SU-DHL-6 (cell line): ENCODE results near the gene VWA3A.

Experiments used
- H2AFZ ChIP-seq: fragments of 200-600 bp; sonication (generic); 2 replicates; pipeline ENCODE4 v1.6.1; 2014; ENCODE audit warnings: low read depth, mild to moderate bottlenecking, moderate library complexity, mixed read lengths, antibody characterized with exemption, low read length; ENCODE audit not compliant: severe bottlenecking
- H3F3A ChIP-seq: fragments of 200-600 bp; shearing (Covaris generic); 2 replicates; pipeline ENCODE4 v1.6.0; 2016; ENCODE audit warnings: antibody characterized with exemption, mild to moderate bottlenecking; ENCODE audit not compliant: insufficient read depth
- H3K27ac ChIP-seq: fragments of 200-600 bp; sonication (generic); 2 replicates; pipeline ENCODE4 v1.5.1; 2016; ENCODE audit warnings: low read depth, mild to moderate bottlenecking, low read length, moderate library complexity, mixed read lengths
- H3K27me3 ChIP-seq: fragments of 200-600 bp; sonication (generic), shearing (Covaris generic); 2 replicates; pipeline ENCODE4 v1.6.0; 2014; ENCODE audit warnings: mild to moderate bottlenecking, low read length
- H3K36me3 ChIP-seq: fragments of 200-600 bp; sonication (generic); 2 replicates; pipeline ENCODE4 v1.6.1; 2014; ENCODE audit warnings: mild to moderate bottlenecking, low read length, mixed read lengths
- H3K4me2 ChIP-seq: fragments of 300-600, 200-600 bp; shearing (Covaris generic), sonication (generic); 2 replicates; pipeline ENCODE4 v1.6.0; 2014; ENCODE audit warnings: low read length, low read depth, mild to moderate bottlenecking; ENCODE audit not compliant: poor library complexity, severe bottlenecking
- H3K4me3 ChIP-seq: fragments of 200-600 bp; sonication (generic); 2 replicates; pipeline ENCODE4 v1.5.1; 2014; ENCODE audit warnings: antibody characterized with exemption, low read length, mild to moderate bottlenecking, mixed read lengths; ENCODE audit not compliant: insufficient read depth, poor library complexity, severe bottlenecking
- H3K79me2 ChIP-seq: fragments of 200-600 bp; sonication (generic); 2 replicates; pipeline ENCODE4 v1.6.1; 2014; ENCODE audit warnings: mild to moderate bottlenecking, low read length, moderate library complexity; ENCODE audit not compliant: insufficient read depth
- H3K9ac ChIP-seq: fragments of 200-600 bp; sonication (generic); 2 replicates; pipeline ENCODE4 v1.7.0; 2014; ENCODE audit warnings: mild to moderate bottlenecking, low read length
- H3K9me2 ChIP-seq: fragments of 200-600 bp; sonication (generic); replicated peaks from 2 replicates; pipeline ENCODE4 v1.6.1; 2014; ENCODE audit warnings: low read length; ENCODE audit not compliant: insufficient read depth
- H3K9me3 ChIP-seq: fragments of 200-600 bp; sonication (generic); 2 replicates; pipeline ENCODE4 v1.6.1; 2014; ENCODE audit warnings: low read length, mixed read lengths; ENCODE audit not compliant: insufficient read depth
- H4K20me1 ChIP-seq: fragments of 200-600 bp; sonication (generic); 2 replicates; pipeline ENCODE4 v1.6.1; 2014; ENCODE audit warnings: low read depth, mild to moderate bottlenecking, antibody characterized with exemption, low read length, moderate library complexity, mixed read lengths
- CTCF ChIP-seq: fragments of 200-600 bp; sonication (generic); IDR thresholded peaks from one replicate; pipeline ENCODE4 v1.5.1; 2017; ENCODE audit warnings: antibody characterized with exemption, mild to moderate bottlenecking, low read length, moderate library complexity; ENCODE audit not compliant: insufficient read depth, poor library complexity, severe bottlenecking
- EZH2phosphoT487 ChIP-seq: fragments of 200-600 bp; sonication (generic), shearing (Covaris generic); conservative IDR thresholded peaks from 2 replicates; pipeline ENCODE4 v1.6.1; 2018; ENCODE audit warnings: mild to moderate bottlenecking, antibody characterized with exemption, low read length, moderate library complexity, mixed read lengths

The VWA3A gene

GRCh38 chr16:22120440-22120839 lies 28.1 kb downstream of the VWA3A start:
- H2AFZ ChIP-seq = no peak overlapping the region
- TF ChIP-seq CTCF (no peak), EZH2phosphoT487 (no peak)
- no peaks in the 10 kb centered on the region for H4K20me1 ChIP-seq

GRCh38 chr16:22122239-22122638 lies 29.9 kb downstream of the VWA3A start:
- Histone ChIP-seq H3K4me2 (no peak overlapping the region), H3K4me3 (no peak overlapping the region), H3F3A (no peaks in the 10 kb centered on the region), H2AFZ (no peak overlapping the region), H3K9me3 (no peaks in the 10 kb centered on the region), H3K27me3 (no peaks in the 10 kb centered on the region), H3K36me3 (no peaks in the 10 kb centered on the region), H3K9me2 (no peaks in the 10 kb centered on the region), H3K27ac (no peak overlapping the region), H4K20me1 (no peaks in the 10 kb centered on the region), H3K79me2 (no peaks in the 10 kb centered on the region), H3K9ac (no peak overlapping the region)
- TF ChIP-seq EZH2phosphoT487 = no peak
- TF ChIP-seq CTCF = no peak

More at GRCh38 chr16:22120440-22120839, 28.1 kb downstream of the VWA3A start:
- no peak overlapping the region for H3K27ac ChIP-seq
- no peaks in the 10 kb centered on the region for H3K79me2 ChIP-seq
- H3K27me3 ChIP-seq = no peaks in the 10 kb centered on the region
- no peak overlapping the region for H3K4me2 ChIP-seq
- H3K36me3 ChIP-seq = no peaks in the 10 kb centered on the region
- H3K9ac ChIP-seq = no peak overlapping the region
- H3F3A ChIP-seq = no peaks in the 10 kb centered on the region
- H3K4me3 ChIP-seq = no peak overlapping the region
- no peaks in the 10 kb centered on the region for H3K9me2 ChIP-seq
- no peaks in the 10 kb centered on the region for H3K9me3 ChIP-seq

- no peak overlapping the region for H3K4me3 ChIP-seq
- H3K27me3 ChIP-seq = no peaks in the 10 kb centered on the region
- no peaks in the 10 kb centered on the region for H3F3A ChIP-seq
- H3K36me3 ChIP-seq = no peaks in the 10 kb centered on the region
- no peak overlapping the region for H2AFZ ChIP-seq
- no peaks in the 10 kb centered on the region for H3K79me2 ChIP-seq
- H3K9ac ChIP-seq = no peak overlapping the region
- H4K20me1 ChIP-seq = no peaks in the 10 kb centered on the region
- no peaks in the 10 kb centered on the region for H3K9me3 ChIP-seq
- H3K27ac ChIP-seq = no peak overlapping the region
- no peak overlapping the region for H3K4me2 ChIP-seq
- TF ChIP-seq EZH2phosphoT487 (no peak), CTCF (no peak)
- H3K9me2 ChIP-seq = no peaks in the 10 kb centered on the region
These were observed 30.8 kb downstream of the VWA3A start for GRCh38 chr16:22123146-22123545.
